Measurements from ENCODE around the gene TRPV4. TPM values are rescaled to one million over a fixed set of nuclear protein-coding genes. Genes with fewer than 3 reads are reported as not detected.

TRPV4 gene
- total RNA-seq, 4 donors from 2014 or later: 0.34 to 0.55 TPM; not detected in 2

DNA sequence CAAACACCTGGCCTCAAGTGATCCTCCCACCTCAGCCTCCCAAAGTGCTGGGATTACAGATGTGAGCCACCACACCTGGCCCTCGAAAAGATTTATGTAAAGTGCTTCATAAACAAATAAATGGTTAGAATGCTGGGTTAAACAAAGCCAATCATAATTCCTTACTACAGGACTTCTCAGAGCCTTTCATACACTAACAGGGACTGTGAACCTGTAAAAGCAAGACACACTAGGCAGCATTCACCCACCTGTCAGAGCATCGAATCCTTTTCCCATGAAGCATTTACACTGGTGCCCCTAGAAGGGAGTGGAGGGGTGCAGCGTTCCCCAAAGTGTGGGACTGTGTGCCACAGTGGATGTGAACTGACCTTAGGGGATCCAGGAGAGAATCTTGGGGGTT is 29.5 kb downstream of the TRPV4 start:
- intact Hi-C loops (cut with DNase I; ENCODE audit: low total_unique reads): loop anchor here (10.0 kb wide), 1 partner anchor 81 kb away; the partner anchor contains the start of gene GLTP
- no peak overlapping the region for H3K4me3 ChIP-seq
- H3K27ac ChIP-seq: no peak overlapping the region
- H3K9me3 ChIP-seq: no peaks in the 10 kb centered on the region
- no peaks in the 10 kb centered on the region for H3K36me3 ChIP-seq
- DNase-seq: no peak
- no peaks in the 10 kb centered on the region for H3K27me3 ChIP-seq
- no peak for TF ChIP-seq CTCF (IDR thresholded peaks at IDR 0.05)
- no peak for TF ChIP-seq POLR2A (IDR thresholded peaks at IDR 0.05)
- H3K4me1 ChIP-seq: no peaks in the 10 kb centered on the region

- no peaks in the 10 kb centered on the region for H3K4me1 ChIP-seq
- no peaks in the 10 kb centered on the region for H3K36me3 ChIP-seq
- no peaks in the 10 kb centered on the region for H3K9me3 ChIP-seq
- intact Hi-C loops (cut with DNase I; ENCODE audit: low total_unique reads): loop anchor here (10.0 kb wide), 1 partner anchor 82 kb away; the partner anchor contains the start of gene GLTP
- H3K27ac ChIP-seq: no peak overlapping the region
- DNase-seq: no peak
- H3K4me3 ChIP-seq: no peak overlapping the region
- H3K27me3 ChIP-seq: no peaks in the 10 kb centered on the region
- TF ChIP-seq CTCF (IDR thresholded peaks at IDR 0.05) (no peak), POLR2A (IDR thresholded peaks at IDR 0.05) (no peak)
These were observed 30.4 kb downstream of the TRPV4 start for GRCh38 chr12:109802828-109803227.

DNA sequence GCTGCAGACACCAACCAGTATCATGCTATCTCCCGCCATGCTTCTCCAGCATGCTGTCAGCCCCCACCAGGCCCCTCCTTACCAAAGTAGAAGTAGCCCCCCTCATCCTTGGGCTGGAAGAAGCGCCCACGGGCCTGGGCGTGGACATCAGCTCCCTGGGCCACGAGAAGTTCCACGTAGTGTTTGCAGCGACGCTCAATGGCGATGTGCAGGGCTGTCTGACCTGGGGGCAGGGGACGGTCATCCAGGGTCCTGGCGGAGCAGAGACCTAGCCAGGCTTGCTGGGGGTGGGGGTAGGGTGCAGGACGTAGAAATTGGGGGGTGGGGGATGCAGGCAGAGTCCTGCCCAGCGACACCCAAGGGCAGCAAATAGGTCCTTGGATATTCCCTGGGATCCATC is 32.7 kb downstream of the TRPV4 start:
- H3K4me1 ChIP-seq: no peaks in the 10 kb centered on the region
- H3K27ac ChIP-seq: no peak overlapping the region
- H3K4me3 ChIP-seq: no peak overlapping the region
- TF ChIP-seq CTCF (IDR thresholded peaks at IDR 0.05) (no peak), POLR2A (IDR thresholded peaks at IDR 0.05) (no peak)
- H3K36me3 ChIP-seq: no peaks in the 10 kb centered on the region
- DNase-seq: no peak
- intact Hi-C loops (cut with DNase I; ENCODE audit: low total_unique reads): loop anchor here (10.0 kb wide), 1 partner anchor 84 kb away; the partner anchor contains the start of gene GLTP
- no peaks in the 10 kb centered on the region for H3K27me3 ChIP-seq
- H3K9me3 ChIP-seq: no peaks in the 10 kb centered on the region

DNA sequence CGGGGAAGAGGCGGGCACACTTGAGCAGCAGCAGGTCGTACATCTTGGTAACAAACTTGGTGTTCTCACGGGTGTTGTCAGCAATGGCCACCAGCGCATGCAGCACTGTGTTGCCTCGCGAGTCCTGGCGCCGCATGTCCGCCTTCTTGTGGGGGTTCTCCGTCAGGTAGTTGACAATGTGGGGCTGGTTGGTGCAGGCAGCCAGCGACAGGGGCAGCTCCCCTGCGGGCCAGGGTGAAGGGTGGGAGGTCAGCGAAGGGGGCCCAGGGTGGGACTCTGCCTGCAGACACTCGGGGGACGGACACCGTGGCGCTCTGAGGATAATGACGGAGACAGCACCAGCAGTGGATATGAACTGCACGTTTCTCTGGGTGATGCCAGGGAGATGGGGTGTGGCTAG is 34.5 kb downstream of the TRPV4 start:
- H3K27me3 ChIP-seq: no peaks in the 10 kb centered on the region
- intact Hi-C loops (cut with DNase I; ENCODE audit: low total_unique reads): no loop called here
- H3K4me3 ChIP-seq: no peak overlapping the region
- no peak for TF ChIP-seq CTCF (IDR thresholded peaks at IDR 0.05)
- TF ChIP-seq POLR2A (IDR thresholded peaks at IDR 0.05): no peak
- no peak for DNase-seq
- no peaks in the 10 kb centered on the region for H3K4me1 ChIP-seq
- no peaks in the 10 kb centered on the region for H3K9me3 ChIP-seq
- no peaks in the 10 kb centered on the region for H3K36me3 ChIP-seq
- H3K27ac ChIP-seq: no peak overlapping the region

DNA sequence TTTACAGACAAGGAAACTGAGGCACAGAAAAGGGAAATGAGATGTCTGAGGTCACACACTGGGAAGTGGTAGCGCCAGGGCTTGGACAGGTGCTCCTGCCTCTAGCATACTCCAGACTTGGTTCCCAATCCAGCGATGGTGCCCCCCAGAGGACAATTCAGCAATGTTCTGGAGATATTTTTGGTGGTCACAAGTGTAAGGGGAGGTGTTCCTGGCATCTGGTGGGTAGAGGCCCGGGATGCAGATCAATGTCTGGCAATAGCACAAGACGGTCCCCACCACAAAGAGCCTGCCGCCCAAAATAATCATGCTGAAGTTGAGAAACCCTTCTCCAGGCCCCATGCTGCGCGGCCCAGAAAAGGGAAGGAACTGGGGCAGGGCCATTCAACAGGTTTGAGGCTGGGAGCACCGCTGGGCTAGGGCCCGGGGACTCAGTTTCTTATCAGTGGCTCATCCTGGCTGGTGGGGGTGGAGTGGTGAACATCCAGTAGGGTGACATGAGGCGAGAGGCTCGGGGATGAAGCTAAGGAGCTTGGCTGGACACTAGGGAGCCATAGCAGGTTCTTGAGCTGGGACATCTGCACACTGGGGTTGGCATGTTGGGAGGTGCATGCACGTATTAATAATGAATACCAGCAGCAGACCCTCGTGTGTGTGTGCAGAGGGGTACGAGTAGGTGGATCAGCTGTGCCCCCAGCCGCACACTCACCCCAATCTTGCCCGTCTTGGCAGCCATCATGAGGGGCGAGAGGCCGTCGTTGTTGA is 35.1 kb downstream of the TRPV4 start:
- Histone ChIP-seq H3K9me3 (no peaks in the 10 kb centered on the region), H3K27me3 (no peaks in the 10 kb centered on the region), H3K4me1 (no peaks in the 10 kb centered on the region), H3K4me3 (no peak overlapping the region), H3K27ac (no peak overlapping the region), H3K36me3 (no peaks in the 10 kb centered on the region)
- TF ChIP-seq CTCF (IDR thresholded peaks at IDR 0.05) (no peak), POLR2A (IDR thresholded peaks at IDR 0.05) (no peak)
- DNase-seq: no peak
- intact Hi-C loops (cut with DNase I; ENCODE audit: low total_unique reads): no loop called here

Measured in uterus (tissue), 4 donors.